ENCODE results near the gene SYNJ2.
"Not testable (repeated sequence)": the region's sequence is repeated elsewhere in the genome, so short reads cannot be mapped to it uniquely, and the experiment has no call there.

The SYNJ2 gene, protein sequence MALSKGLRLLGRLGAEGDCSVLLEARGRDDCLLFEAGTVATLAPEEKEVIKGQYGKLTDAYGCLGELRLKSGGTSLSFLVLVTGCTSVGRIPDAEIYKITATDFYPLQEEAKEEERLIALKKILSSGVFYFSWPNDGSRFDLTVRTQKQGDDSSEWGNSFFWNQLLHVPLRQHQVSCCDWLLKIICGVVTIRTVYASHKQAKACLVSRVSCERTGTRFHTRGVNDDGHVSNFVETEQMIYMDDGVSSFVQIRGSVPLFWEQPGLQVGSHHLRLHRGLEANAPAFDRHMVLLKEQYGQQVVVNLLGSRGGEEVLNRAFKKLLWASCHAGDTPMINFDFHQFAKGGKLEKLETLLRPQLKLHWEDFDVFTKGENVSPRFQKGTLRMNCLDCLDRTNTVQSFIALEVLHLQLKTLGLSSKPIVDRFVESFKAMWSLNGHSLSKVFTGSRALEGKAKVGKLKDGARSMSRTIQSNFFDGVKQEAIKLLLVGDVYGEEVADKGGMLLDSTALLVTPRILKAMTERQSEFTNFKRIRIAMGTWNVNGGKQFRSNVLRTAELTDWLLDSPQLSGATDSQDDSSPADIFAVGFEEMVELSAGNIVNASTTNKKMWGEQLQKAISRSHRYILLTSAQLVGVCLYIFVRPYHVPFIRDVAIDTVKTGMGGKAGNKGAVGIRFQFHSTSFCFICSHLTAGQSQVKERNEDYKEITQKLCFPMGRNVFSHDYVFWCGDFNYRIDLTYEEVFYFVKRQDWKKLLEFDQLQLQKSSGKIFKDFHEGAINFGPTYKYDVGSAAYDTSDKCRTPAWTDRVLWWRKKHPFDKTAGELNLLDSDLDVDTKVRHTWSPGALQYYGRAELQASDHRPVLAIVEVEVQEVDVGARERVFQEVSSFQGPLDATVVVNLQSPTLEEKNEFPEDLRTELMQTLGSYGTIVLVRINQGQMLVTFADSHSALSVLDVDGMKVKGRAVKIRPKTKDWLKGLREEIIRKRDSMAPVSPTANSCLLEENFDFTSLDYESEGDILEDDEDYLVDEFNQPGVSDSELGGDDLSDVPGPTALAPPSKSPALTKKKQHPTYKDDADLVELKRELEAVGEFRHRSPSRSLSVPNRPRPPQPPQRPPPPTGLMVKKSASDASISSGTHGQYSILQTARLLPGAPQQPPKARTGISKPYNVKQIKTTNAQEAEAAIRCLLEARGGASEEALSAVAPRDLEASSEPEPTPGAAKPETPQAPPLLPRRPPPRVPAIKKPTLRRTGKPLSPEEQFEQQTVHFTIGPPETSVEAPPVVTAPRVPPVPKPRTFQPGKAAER (N-terminal part only)

GRCh38 chr6:157981395-157982101, at the start of gene SYNJ2:
Gene SYNJ2 (plus strand): TSS chr6:157981863. CDS start chr6:157981962, 99 bp downstream.
- DNase-seq, result peak; percentile 78

GRCh38 chr6:157935786-157936185, 45.9 kb upstream of the SYNJ2 start:
- DNase-seq, result no peak

DNA sequence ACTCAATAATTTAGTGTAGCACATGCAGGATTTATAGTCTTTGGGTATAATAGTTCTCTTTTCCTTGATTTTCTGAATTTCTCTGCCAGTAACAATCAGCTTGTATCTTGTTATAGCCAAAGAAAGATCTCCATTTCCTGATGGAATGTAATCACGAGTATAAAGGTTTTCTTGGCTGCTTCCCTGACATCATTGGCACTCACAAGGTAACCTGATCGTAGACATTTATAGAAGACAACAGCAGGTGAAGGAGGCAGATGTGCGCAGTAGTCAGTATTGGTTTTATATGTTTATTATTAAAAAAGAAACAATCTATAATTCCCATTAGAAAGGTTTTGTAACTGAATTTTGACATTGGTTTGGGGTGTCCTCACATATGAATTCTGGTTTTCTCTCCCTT, 44.3 kb upstream of the SYNJ2 start:
- no peak for DNase-seq

DNA sequence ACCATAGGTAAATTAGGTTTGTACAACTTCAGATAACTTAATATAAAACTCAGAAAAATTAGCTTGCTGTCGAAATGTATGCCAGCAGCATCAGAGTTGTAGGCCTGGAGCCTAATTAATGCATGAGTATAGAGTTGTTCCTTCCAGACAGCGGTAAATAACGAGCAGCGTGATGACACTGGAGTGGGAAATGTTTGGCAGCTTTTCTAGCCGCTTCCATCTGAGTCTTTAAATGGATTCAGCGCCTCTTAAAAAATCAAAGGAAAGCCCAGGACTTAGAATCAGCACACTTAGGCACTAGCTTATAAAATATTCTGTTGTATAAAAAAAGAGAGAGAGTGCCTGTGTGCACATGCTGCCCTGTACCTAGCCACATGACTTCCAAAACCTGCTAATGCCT, 43.7 kb upstream of the SYNJ2 start:
- DNase-seq, result no peak

DNA sequence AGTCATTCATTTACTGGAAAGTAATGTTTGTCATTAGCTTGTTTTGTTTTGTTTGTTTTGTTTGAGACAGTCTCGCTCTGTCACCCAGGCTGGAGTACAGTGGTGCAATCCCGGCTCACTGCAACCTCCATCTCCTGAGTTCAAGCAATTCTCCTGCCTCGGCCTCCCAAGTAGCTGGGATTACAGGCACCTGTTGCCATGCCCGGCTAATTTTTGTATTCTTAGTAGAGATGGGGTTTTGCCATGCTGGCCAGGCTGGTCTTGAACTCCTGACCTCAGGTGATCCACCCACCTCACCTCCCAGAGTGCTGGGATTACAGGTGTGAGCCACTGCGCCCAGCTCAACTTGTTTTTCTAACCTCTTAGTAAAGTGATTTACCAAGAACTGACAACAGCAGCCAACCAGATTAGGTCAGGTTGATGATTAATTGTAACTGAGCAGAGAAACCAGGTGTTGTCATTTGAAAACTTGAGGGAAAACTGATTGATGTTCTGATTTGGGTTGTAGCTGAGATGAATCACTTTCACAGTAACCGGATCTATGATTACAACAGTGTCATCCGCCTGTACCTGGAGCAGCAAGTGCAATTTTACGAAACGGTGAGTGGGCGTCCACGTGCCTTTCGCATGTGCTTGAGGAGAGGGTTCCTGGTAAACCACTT, 41.2 kb upstream of the SYNJ2 start:
- peak; percentile 41 for DNase-seq

GRCh38 chr6:157941101-157941863, 40.4 kb upstream of the SYNJ2 start:
- DNase-seq, result no peak

DNA sequence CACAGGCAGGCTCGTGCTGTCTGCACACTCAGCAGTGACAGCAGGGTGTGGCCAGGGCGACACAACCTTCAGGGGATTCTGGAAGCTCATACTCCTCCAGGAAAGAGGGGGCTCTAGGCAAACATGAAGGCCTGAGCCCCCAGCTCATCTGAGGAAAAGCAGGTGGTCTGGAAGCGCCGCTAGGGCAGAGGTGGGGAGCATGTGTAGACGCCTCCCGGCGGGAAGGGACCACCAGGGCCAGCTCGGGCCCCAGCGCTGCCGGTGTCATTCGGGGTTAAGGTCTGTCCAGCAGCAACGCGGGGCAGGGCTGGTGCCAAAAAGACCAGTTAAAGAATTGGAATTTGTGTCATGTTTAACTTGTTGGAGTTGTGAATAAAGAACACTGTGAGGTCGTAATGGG, 39.3 kb upstream of the SYNJ2 start:
- no peak for DNase-seq

DNA sequence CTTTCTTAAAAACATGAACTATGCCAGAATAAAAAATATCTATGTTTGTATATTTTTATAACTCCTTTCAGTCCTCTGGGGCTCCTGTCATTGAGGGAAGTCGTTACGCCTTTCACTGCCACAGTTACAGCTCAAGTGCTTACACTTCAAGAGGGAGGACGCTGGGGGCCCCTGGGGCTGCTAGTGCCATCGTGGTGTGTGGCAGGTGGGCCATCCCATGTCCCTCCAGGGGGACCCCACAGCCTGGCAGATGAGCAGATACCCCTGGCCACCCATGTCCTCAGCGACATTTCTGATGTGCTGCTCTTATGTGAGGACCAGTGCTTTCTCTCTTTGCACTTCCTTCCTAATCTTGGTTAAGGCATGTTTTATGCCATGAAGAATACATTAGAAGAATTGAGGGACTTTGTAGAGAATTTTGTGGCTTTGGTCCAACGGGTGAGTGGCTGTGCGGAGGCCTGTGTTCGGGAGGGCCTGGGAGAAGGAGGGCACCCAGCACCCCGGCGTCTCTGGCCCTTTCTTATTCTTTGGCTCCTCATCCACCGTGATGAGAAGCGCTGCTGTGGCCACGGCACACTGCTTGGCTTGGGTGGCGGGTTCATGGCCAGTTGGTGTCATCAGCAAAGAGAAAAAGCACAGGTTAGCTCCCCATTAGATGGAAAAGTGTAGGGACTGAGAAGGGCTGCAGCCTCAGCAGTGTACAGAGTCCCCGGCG, 38.3 kb upstream of the SYNJ2 start:
- no peak for DNase-seq

DNA sequence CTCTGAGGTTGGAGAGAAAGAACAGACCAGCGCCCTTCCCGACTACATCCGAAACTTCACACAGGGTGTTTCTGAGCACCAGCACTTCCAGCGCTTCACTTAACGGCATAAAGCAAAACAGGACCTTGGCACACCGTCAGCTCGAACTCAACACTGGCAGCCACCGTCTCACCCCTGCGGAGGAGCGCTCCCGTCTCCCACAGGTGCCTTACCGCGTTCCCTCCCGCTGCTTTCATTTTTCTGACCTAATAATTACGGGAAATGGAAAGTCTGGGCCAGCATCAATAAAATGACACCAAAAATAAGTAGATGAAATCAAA, 37.7 kb upstream of the SYNJ2 start:
- no peak for DNase-seq

DNA sequence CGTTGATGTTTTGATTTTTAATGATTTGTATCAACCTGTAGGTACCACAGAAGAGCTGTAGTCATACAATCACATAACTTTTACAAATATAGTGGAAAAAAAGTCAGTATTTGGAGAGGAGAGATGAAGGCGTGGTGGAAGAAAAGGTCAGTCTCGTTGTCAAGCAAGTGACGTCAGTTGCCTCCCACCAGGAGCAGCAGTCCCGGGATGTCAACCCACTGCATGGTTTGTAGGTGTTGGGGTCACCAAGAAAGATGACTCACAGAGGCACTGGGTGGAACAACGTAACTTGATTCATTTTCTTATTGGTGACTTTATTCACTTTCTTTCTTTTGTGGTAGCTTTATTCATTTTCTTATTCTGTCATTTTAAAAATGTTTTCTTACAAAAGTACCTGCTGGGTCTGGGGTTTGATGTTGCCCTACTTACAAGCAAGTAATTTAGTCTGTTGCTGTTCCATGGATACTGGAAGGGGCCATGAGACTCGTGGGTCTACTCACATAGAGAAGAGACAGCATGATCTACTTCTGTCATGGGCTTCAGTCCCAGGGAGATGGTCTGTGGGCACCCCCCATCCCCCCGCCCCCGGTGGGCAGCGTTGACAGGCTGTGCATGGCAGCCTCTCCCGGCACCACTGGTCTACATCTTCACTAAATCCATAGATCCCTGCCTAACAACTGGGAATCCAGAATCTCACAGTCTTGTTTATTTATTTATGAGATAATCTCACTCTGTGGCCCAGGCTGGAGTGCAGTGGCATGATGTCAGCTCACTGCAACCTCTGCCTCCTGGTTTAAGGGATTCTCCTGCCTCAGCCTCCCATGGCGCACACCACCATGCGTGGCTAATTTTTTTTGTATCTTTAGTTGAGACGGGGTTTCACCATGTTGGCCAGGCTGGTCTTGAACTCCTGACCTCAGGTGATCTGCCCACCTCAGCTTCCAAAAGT, 36.4 kb upstream of the SYNJ2 start:
- DNase-seq, result peak; percentile 21

- DNase-seq, result no peak
Observed at GRCh38 chr6:157946053-157946617, 35.5 kb upstream of the SYNJ2 start.

DNA sequence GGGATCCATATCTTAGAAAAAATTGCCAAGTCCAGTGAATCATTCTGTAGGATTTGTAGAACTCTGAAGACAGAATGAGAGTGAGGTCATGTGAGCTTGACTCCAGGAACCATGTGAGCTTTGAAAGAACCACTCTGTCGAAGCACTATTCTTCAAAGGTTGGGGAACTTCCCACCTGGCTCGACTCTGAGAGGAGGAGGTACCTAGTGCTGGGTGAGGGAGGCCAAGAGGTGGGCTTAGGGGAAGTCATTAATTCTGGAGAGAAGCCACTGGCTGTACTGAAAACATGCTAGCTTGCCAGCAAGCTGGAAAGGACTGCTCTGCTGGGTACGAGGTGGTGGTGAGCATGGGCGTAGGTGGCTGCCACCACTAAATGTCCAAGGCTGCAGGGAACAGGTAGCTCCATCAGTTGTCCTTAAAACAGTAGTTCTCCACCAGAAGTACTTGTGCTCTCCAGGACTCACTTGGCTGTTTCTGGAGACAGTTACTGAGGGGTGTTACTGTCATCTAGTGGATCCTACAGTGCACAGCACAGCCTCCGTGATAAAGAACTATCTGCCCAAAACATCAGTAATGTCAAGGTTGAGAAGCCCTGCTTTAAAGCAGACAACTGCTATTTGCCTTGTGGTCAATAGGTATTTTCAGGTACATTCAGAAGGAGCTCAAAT, 34.7 kb upstream of the SYNJ2 start:
- DNase-seq, result no peak

GRCh38 chr6:157950899-157951298, 30.8 kb upstream of the SYNJ2 start:
- not testable (repeated sequence) for DNase-seq

DNA sequence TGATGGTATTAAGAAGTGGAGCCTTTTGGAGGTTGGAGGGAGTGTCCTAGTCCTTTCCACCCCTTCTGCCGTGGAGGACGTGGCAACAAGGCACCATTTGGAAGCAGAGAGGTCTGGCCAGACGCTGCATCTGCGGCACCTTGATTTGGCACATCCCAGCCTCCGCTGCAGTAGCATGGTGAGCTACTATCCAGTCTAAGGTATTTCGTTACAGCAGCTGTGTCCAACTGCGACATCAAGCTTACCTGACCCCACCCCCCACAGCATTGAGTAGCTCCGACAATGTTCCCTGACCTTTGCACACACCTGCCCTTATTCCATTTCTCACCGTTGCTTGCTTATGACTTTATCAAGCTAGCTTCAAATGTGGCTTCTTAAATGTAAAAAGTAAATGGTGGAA, 29.8 kb upstream of the SYNJ2 start:
- DNase-seq, result no peak

- DNase-seq, result no peak
Observed at GRCh38 chr6:157952861-157953351, 28.8 kb upstream of the SYNJ2 start.

DNA sequence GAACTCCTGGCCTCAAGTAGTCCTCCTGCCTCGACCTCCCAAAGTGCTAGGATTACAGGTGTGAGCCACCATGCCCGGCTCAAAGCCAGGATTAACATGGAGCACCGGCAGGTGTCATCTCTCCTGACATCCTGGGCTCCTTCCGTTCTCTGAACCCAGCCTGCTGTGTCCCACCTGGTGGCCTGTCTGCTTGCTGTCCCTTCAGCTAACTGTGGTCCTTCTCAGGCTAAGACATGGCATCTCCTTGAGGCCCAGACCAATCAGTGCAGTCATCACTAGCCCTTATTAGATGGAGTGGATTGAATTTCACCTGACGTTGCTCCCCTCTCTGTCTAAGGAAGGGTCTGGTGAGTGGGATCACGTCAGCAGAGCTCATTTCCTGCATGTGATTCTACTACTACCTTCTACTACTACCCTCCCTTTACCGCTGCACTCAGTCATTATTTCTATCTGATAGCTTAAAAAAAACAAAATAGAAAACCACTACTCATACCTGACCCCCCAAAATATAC, 28.0 kb upstream of the SYNJ2 start:
- no peak for DNase-seq

DNA sequence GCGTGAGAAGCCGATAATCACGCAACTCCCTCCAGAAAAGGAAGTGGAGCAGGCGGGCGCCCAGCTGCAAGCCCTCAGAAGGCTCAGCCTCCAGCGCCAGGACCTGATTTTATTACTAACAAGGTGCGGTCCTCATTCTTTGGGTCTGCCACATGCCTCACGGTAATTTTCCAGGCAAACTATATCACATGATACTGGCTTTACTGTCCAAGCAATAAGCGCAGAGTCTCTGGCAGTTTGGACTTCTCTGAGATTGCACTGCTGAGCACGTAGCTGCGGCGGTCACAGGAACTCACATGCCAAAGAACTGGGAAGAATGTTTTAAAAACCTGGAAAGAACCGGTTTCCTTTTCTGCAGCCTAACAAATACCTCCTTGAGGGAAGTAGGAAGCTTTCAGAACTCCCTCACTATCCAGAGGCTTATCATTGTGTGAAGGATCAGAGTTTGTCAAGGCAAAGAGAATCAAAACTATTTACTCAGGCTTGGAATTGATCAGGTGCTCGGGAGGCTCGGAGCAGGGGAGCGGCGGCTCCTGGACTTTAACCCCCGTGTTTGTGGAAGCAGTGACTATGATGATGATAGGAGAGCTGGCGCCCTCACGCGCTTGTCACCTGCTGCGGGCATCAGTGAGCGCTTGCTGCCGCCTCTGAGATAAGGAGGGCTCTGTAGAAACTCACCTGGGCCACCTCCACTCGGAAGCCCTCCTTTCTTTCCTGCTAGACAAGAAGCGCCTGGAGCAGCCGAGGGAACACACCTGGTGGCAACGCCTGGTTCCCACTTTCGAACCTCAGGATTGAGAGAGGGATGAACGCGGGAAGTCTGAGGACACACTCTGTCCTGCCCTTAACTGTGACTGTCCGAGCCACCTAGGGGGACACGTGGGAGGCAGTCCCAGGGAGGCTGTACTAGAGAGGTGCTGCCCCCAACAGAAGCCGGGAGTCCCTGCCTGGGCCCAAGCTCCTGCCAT, 27.2 kb upstream of the SYNJ2 start:
- DNase-seq, result no peak

Measured in stimulated activated CD4-positive, alpha-beta T cell treated with anti-CD3 and anti-CD28 coated beads, Interleukin-12 subunit alpha, Interleukin-12 subunit beta, amount 100 ng/mL, for 4 hours (primary cell).